HG02610 (cell line): ENCODE data around the gene CRACR2B.

Source experiments
- ATAC-seq: cut with Tn5 transposase; IDR thresholded peaks from one replicate; pipeline ENCODE4 v1.9.1; 2021; ENCODE audit warnings: mild to moderate bottlenecking, moderate library complexity; ENCODE audit not compliant: unreplicated experiment

Gene CRACR2B

GRCh38 chr11:837189-837989, 9.7 kb downstream of the CRACR2B start:
- ATAC-seq, result no peak

DNA sequence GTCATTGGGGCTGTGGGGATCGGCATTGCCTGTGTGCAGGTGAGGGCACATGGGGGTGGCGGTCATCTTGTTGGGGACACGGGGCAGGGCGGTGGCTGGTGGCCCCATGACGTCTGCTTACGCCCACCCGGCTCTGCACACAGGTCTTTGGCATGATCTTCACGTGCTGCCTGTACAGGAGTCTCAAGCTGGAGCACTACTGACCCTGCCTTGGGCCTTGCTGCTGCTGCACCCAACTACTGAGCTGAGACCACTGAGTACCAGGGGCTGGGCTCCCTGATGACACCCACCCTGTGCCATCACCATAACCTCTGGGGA, 10.2 kb downstream of the CRACR2B start:
- no peak for ATAC-seq

GRCh38 chr11:838441-839279, 10.9 kb downstream of the CRACR2B start:
- no peak for ATAC-seq

GRCh38 chr11:839280-839623, 11.5 kb downstream of the CRACR2B start:
- ATAC-seq, result no peak

DNA sequence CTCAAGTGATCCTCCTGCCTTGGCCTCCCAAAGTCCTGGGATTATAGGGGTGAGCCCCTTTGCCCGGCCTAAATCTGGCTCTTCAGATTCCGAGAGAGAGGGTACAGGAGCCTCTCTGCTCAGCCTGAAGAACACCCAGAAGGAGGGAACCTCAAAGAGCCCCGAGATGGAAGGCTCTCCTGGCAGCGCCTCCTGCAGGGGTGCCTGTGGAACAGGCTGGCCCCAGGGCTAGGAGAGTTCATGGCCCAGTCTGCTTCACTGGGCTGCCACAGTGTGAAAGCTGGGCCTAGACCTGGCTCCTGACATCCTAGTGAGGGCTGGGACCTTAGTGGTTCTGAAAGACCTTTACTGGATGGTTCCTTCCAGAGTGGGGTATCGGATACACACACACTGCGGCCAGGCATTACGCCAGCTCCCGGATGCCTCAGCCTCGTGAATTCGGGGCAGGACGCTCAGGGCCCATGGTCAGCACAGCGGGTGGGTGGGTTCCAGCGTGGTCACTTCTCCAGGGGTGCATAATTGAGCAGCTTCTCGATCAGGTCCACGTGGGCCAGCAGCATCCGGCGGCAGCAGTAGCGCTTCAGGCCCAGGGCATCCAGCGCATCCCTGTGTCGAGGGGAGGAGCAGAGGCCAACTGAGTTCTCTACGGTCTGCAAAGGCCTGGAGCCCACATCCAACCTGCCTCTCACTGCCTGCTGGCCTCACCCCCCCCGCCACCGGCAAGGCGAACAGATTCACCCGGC, 12.3 kb downstream of the CRACR2B start:
- no peak for ATAC-seq

GRCh38 chr11:841981-842369, 14.3 kb downstream of the CRACR2B start:
- peak; percentile 24 for ATAC-seq

- peak; percentile 58 for ATAC-seq
Measured at GRCh38 chr11:842370-843002, 14.8 kb downstream of the CRACR2B start, which contains the start of the genes POLR2L and TSPAN4. Gene POLR2L, minus strand, starts transcription at chr11:842529. Its CDS starts 21 bp downstream, at chr11:842508. Gene TSPAN4, plus strand, starts transcription at chr11:842852. Its CDS starts 7,453 bp downstream, at chr11:850305.

GRCh38 chr11:843086-843734, 15.5 kb downstream of the CRACR2B start:
- ATAC-seq, result no peak

- no peak for ATAC-seq
Measured at GRCh38 chr11:843818-844692, 16.3 kb downstream of the CRACR2B start.

DNA sequence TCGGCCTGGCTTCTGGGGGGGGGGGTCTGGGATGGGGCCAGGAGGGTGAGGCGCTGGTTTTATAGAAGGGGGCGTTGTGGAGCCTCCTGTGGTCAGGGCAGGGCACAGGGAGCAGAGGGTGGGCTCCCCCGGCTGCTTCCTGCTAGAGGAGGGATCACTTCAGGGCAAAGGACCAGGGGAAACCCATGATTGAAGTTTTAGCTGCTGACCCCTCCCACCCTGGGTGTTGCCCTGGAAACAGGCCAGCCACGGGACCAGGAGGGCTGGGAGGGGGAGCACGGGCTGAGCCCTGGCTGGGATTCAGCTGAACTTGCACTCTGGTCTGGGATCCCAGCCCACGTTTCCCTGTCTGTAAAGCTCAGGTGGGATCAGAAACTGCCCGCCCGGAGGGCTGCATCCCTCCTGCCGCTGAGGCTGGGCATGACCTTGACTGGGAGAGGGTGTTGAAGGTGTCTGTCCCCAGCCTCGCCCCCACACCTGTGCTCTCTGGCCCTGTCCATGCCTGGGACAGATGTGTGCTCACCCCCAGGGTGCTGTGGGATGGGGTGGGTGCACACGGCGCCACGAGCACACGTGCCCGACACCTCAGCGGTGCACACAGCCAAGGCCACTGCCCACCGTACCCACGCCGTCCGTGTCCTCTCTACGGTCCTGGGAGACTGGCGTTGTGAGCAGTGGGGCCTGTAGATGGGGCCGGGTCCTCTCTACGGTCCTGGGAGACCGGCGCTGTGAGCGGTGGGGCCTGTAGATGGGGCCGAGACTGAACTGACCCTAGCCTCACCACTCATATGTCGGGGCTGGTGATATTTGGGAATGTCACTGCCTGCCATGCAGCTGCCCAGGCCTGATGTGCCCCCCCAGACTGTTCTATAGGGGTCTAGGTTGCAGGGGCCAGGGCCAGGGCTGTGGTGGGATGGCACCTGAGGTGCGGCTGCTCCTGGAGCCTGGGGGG, 17.2 kb downstream of the CRACR2B start:
- ATAC-seq, result no peak

- ATAC-seq, result no peak
Measured at GRCh38 chr11:845872-846495, 18.3 kb downstream of the CRACR2B start.

- ATAC-seq, result no peak
Measured at GRCh38 chr11:846496-847098, 18.9 kb downstream of the CRACR2B start.

DNA sequence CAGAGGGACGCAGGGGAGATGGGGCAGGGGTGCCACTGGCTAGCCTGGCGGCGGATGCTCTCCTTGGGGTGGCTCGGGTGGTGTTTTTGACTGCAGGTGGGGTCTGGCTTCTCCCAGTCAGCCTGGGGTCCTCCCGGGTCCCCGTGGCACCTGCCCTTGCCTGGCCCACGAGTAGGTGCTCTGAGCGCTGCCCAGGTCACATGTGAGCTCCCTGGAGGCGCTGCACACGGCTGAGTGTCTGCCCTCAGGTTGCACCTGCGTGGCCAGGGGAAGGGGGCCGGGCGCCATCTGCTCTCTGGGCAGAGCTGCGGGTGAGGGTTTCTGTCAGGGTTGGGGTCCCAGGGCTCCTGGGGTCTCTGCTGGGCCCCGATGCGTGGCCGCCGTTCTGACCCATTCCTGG, 20.2 kb downstream of the CRACR2B start:
- ATAC-seq, result no peak

GRCh38 chr11:848380-848931, 20.7 kb downstream of the CRACR2B start:
- no peak for ATAC-seq

- no peak for ATAC-seq
Measured at GRCh38 chr11:849104-849824, 21.5 kb downstream of the CRACR2B start.

DNA sequence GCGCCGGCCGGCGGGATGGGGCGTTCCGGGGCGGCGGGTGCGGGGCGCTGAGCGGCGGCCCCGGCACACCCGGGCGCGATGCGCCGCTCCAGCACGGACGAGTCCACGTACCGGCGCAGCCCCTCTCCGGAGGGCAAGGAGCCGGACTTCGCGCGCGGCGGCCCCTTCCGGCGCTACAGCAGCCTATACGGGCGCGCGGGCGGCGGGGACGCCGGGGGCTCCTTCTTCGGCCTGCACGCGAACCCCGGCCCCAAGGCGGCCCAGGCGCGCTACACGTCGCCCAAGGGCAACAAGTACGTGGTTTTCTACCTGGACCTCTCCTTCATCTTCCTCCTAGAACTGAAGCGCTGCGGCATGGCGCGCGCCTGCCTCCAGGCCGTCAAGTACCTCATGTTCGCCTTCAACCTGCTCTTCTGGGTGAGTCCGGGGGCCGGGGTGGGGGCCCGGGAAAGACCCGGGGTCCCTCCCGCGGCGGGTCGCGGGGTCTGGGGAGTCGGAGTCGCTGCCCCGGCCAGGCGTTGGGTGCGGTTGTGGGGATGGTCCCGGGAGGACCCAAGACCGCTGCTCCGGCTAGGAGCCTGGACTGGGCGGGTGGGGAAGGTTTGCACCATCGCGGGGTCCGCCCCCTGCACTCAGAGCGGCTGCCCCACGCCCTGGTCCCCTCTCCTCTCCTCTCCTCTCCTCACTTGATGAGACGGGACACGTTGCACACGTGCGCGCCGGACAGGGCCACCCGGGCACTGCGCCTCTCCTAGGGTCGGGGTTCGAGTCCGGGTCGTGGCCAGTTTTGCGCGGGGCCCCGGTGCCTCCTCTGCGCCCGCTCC, 22.4 kb downstream of the CRACR2B start:
- ATAC-seq, result no peak
